ENCODE data around the gene C2CD4D. TPM values are rescaled to one million over a fixed set of nuclear protein-coding genes. Genes with fewer than 3 reads are reported as not detected.
"Not testable (repeated sequence)": the region's sequence is repeated elsewhere in the genome, so short reads cannot be mapped to it uniquely, and the experiment has no call there.

C2CD4D gene
- total RNA-seq, 1 experiment from 2014 or later = not detected

DNA sequence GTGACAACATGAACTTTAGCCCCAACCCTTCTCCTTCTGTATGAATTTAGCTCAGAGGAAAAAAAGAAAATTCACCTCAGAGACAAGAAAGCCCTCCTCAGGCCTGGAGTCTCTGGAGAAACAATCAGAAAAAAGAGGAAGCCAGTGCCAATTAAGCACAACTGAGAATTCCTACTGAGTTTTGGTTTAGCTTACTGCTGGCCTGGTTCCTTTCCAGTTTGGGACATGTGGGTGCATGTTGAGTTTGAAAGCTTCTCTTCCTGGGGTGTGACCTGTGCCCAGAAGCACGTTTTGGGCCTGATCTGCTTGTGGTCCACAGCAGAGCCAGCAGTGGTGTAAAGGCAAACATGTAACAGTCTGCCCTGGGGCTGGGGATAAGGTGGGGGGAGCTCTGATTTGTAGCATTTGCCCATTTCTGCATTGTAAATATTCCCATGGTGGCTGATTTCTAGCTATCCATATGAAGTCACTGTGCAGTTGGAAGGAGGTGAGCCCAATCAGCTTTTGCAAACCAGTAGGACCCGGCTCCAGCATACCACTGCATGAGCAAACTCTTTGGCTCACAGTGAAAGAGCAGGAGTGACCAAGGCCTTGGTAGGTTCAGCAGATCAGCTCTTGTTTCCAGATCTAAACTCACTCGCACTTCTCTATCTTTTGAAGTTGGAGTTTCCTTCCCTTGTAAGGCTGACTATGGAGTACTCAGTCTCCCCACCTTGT lies 18.6 kb upstream of the C2CD4D start:
- Histone ChIP-seq H3K27ac (ENCODE audit: low read depth, low read length, poor library complexity, severe bottlenecking) (no peak overlapping the region), H3K9me3 (ENCODE audit: low read depth, low read length, poor library complexity, severe bottlenecking) (no peaks in the 10 kb centered on the region), H3K36me3 (ENCODE audit: insufficient read depth, low read length, poor library complexity, severe bottlenecking) (no peaks in the 10 kb centered on the region), H3K4me1 (ENCODE audit: insufficient read depth, low read length, poor library complexity, severe bottlenecking) (no peaks in the 10 kb centered on the region), H3K27me3 (replicated peaks; ENCODE audit: insufficient read depth, low read depth, low read length, poor library complexity) (no peaks in the 10 kb centered on the region), H3K4me3 (ENCODE audit: low read depth, low read length, poor library complexity, severe bottlenecking) (no peak overlapping the region)
- BruUV-seq (replicated peaks) = no TSS peak
- no peak for TF ChIP-seq EZH2 (IDR thresholded peaks at IDR 0.05; ENCODE audit: borderline replicate concordance, low read depth, low read length, poor library complexity, severe bottlenecking)
- TF ChIP-seq, protein P1, sequence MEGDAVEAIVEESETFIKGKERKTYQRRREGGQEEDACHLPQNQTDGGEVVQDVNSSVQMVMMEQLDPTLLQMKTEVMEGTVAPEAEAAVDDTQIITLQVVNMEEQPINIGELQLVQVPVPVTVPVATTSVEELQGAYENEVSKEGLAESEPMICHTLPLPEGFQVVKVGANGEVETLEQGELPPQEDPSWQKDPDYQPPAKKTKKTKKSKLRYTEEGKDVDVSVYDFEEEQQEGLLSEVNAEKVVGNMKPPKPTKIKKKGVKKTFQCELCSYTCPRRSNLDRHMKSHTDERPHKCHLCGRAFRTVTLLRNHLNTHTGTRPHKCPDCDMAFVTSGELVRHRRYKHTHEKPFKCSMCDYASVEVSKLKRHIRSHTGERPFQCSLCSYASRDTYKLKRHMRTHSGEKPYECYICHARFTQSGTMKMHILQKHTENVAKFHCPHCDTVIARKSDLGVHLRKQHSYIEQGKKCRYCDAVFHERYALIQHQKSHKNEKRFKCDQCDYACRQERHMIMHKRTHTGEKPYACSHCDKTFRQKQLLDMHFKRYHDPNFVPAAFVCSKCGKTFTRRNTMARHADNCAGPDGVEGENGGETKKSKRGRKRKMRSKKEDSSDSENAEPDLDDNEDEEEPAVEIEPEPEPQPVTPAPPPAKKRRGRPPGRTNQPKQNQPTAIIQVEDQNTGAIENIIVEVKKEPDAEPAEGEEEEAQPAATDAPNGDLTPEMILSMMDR (conservative IDR thresholded peaks at IDR 0.05; ENCODE audit: low read depth, low read length) = no peak
- ChIA-PET POLR2A (ENCODE audit: low non-redundant PET) (interaction anchor here (0.5 kb wide), 1 partner anchor 107 kb away, joined by 3 read pairs; no protein-coding TSS in a partner anchor), CTCF (no interaction called here)
- no peak for DNase-seq (ENCODE audit: low spot score)
- intact Hi-C loops (cut with micrococcal nuclease; ENCODE audit: unreplicated experiment) = no loop called here

DNA sequence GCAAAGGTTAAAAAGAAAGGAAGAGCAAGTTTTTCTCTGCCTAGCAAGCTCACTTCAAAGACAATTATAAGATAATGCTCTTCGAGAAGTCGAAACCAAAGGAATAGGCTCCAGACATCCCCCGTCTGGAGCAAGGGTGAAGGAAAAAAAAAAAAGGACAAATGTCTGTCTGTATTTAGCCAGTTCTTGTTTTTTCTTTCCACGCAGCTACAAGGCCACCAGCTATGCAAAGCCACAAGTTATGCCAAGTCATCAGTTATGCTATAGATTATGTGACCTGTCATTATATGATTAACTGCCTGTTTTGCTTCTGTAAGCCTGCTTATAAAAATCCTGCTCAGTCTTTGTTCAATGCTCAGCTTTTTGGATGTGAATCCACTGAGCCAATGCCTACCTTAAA lies 16.3 kb upstream of the C2CD4D start:
- no peaks in the 10 kb centered on the region for H3K4me1 ChIP-seq (ENCODE audit: insufficient read depth, low read length, poor library complexity, severe bottlenecking)
- no peak overlapping the region for H3K4me3 ChIP-seq (ENCODE audit: low read depth, low read length, poor library complexity, severe bottlenecking)
- H3K9me3 ChIP-seq (ENCODE audit: low read depth, low read length, poor library complexity, severe bottlenecking) = no peaks in the 10 kb centered on the region
- no peaks in the 10 kb centered on the region for H3K36me3 ChIP-seq (ENCODE audit: insufficient read depth, low read length, poor library complexity, severe bottlenecking)
- DNase-seq (ENCODE audit: low spot score) = no peak
- H3K27ac ChIP-seq (ENCODE audit: low read depth, low read length, poor library complexity, severe bottlenecking) = no peak overlapping the region
- peaks cover 20% of the 10 kb centered on the region for H3K27me3 ChIP-seq (replicated peaks; ENCODE audit: insufficient read depth, low read depth, low read length, poor library complexity)
- intact Hi-C loops (cut with micrococcal nuclease; ENCODE audit: unreplicated experiment) = no loop called here
- no TSS peak for BruUV-seq (replicated peaks)
- TF ChIP-seq EZH2 (IDR thresholded peaks at IDR 0.05; ENCODE audit: borderline replicate concordance, low read depth, low read length, poor library complexity, severe bottlenecking) = no peak
- TF ChIP-seq, protein P1 (conservative IDR thresholded peaks at IDR 0.05; ENCODE audit: low read depth, low read length) = no peak
- ChIA-PET CTCF (no interaction called here), POLR2A (ENCODE audit: low non-redundant PET) (no interaction called here)

DNA sequence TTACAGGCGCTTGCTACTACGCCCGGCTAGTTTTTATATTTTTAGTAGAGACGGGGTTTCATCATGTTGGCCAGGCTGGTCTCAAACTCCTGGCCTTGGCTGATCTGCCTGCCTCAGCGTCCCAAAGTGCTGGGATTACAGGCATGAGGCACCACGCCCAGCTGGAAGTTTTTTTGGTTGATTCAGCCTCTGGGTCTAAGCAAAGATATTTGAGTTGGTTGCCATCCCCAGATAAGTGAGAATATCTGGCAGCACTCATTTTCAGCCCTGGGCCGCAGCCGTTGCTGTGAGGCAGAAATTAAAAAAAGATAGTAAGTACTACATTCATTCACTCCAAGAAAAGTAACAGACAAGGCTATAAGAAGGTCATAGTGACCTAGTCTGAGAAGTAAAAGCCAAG lies 15.9 kb upstream of the C2CD4D start:
- POLR2A ChIA-PET (ENCODE audit: low non-redundant PET); intact Hi-C loops (cut with micrococcal nuclease; ENCODE audit: unreplicated experiment): not testable (repeated sequence)

GRCh38 chr1:151854658-151855057 lies 15.0 kb upstream of the C2CD4D start:
- ChIA-PET CTCF (interaction anchor here (0.7 kb wide), 1 partner anchor 95 kb away, joined by 6 read pairs; no protein-coding TSS in a partner anchor), POLR2A (ENCODE audit: low non-redundant PET) (no interaction called here)
- no peak overlapping the region for H3K27ac ChIP-seq (ENCODE audit: low read depth, low read length, poor library complexity, severe bottlenecking)
- H3K27me3 ChIP-seq (replicated peaks; ENCODE audit: insufficient read depth, low read depth, low read length, poor library complexity) = peaks cover 33% of the 10 kb centered on the region
- no peak for TF ChIP-seq EZH2 (IDR thresholded peaks at IDR 0.05; ENCODE audit: borderline replicate concordance, low read depth, low read length, poor library complexity, severe bottlenecking)
- TF ChIP-seq, protein P1 (conservative IDR thresholded peaks at IDR 0.05; ENCODE audit: low read depth, low read length) = no peak
- intact Hi-C loops (cut with micrococcal nuclease; ENCODE audit: unreplicated experiment) = no loop called here
- H3K4me3 ChIP-seq (ENCODE audit: low read depth, low read length, poor library complexity, severe bottlenecking) = no peak overlapping the region
- H3K4me1 ChIP-seq (ENCODE audit: insufficient read depth, low read length, poor library complexity, severe bottlenecking) = no peaks in the 10 kb centered on the region
- DNase-seq (ENCODE audit: low spot score) = no peak
- no TSS peak for BruUV-seq (replicated peaks)
- H3K9me3 ChIP-seq (ENCODE audit: low read depth, low read length, poor library complexity, severe bottlenecking) = no peaks in the 10 kb centered on the region
- no peaks in the 10 kb centered on the region for H3K36me3 ChIP-seq (ENCODE audit: insufficient read depth, low read length, poor library complexity, severe bottlenecking)

More for the DNA sequence above, 15.9 kb upstream of the C2CD4D start:
- H3K9me3 ChIP-seq (ENCODE audit: low read depth, low read length, poor library complexity, severe bottlenecking); BruUV-seq (replicated peaks); H3K27ac ChIP-seq (ENCODE audit: low read depth, low read length, poor library complexity, severe bottlenecking); CTCF ChIA-PET; DNase-seq (ENCODE audit: low spot score); H3K4me3 ChIP-seq (ENCODE audit: low read depth, low read length, poor library complexity, severe bottlenecking); H3K4me1 ChIP-seq (ENCODE audit: insufficient read depth, low read length, poor library complexity, severe bottlenecking); H3K36me3 ChIP-seq (ENCODE audit: insufficient read depth, low read length, poor library complexity, severe bottlenecking): not testable (repeated sequence)
- peaks cover 25% of the 10 kb centered on the region for H3K27me3 ChIP-seq (replicated peaks; ENCODE audit: insufficient read depth, low read depth, low read length, poor library complexity)
